GM20000 (cell line): ENCODE results near the gene ING1.
"Not testable (repeated sequence)": the region's sequence is repeated elsewhere in the genome, so short reads cannot be mapped to it uniquely, and the experiment has no call there.

ENCODE experiments used
- DNase-seq: peaks from one replicate; pipeline ENCODE4 v3.0.0; 2012; ENCODE audit warnings: low spot score
- CTCF ChIP-seq: IDR thresholded peaks from 2 replicates; pipeline ENCODE4 v1.5.1; 2012; ENCODE audit warnings: mild to moderate bottlenecking, control low read depth; ENCODE audit errors: extremely low read depth, missing control alignments

Gene ING1

GRCh38 chr13:110713642-110713952, at the start of gene ING1:
Gene ING1, plus strand, starts transcription at chr13:110713700. Its CDS starts 450 bp downstream, at chr13:110714150.
- DNase-seq, result no peak
- TF ChIP-seq CTCF, result no peak

GRCh38 chr13:110664041-110664440, 49.5 kb upstream of the ING1 start:
- TF ChIP-seq CTCF, result no peak
- DNase-seq, result no peak

GRCh38 chr13:110664673-110665072, 48.8 kb upstream of the ING1 start:
- DNase-seq, result no peak

GRCh38 chr13:110665491-110666254, 47.8 kb upstream of the ING1 start:
- DNase-seq, result no peak
- no peak for TF ChIP-seq CTCF

More at GRCh38 chr13:110664673-110665072, 48.8 kb upstream of the ING1 start:
- TF ChIP-seq CTCF, result no peak

GRCh38 chr13:110666255-110666533, 47.3 kb upstream of the ING1 start:
- TF ChIP-seq CTCF, result no peak
- no peak for DNase-seq

GRCh38 chr13:110669036-110669435, 44.5 kb upstream of the ING1 start:
- TF ChIP-seq CTCF, result no peak
- DNase-seq, result no peak

- DNase-seq, result not testable (repeated sequence)
Measured at GRCh38 chr13:110669814-110670213, 43.7 kb upstream of the ING1 start.
